ENCODE measurements around the gene TLCD3B.

TLCD3B gene

DNA sequence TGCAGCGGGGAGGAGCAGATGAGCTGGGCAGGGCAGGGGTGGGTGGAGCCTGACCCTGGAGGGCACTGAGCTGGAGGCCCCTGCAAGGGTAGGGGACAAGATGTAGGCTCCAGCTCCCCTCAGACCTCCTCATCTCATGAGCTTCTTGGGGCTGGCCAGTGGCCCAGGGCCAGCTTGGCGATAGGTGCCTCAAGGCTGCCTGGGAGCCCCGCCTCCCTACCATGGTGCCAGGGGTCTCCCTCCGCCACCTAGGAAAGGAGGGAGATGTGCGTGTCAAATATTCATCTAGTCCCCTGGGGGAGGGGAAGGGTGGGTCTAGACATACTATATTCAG lies 39.5 kb downstream of the TLCD3B start:
- TF ChIP-seq EP300 (IDR thresholded peaks at IDR 0.05; ENCODE audit: borderline replicate concordance) = no peak
- TF ChIP-seq TAF1 (IDR thresholded peaks at IDR 0.05; ENCODE audit: low read depth) = no peak
- TF ChIP-seq TCF12 (IDR thresholded peaks at IDR 0.05; ENCODE audit: low read depth) = no peak
- no peak for TF ChIP-seq FOXM1 (IDR thresholded peaks at IDR 0.05; ENCODE audit: borderline replicate concordance, low read depth)
- TF ChIP-seq, protein P1, sequence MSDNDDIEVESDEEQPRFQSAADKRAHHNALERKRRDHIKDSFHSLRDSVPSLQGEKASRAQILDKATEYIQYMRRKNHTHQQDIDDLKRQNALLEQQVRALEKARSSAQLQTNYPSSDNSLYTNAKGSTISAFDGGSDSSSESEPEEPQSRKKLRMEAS (IDR thresholded peaks at IDR 0.05) = no peak
- TF ChIP-seq, protein P2, sequence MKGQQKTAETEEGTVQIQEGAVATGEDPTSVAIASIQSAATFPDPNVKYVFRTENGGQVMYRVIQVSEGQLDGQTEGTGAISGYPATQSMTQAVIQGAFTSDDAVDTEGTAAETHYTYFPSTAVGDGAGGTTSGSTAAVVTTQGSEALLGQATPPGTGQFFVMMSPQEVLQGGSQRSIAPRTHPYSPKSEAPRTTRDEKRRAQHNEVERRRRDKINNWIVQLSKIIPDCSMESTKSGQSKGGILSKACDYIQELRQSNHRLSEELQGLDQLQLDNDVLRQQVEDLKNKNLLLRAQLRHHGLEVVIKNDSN (IDR thresholded peaks at IDR 0.05) = no peak
- no peak for TF ChIP-seq NFIC (IDR thresholded peaks at IDR 0.05)
- TF ChIP-seq CREB1 (IDR thresholded peaks at IDR 0.05; ENCODE audit: low read depth) = no peak
- TF ChIP-seq, protein P3, sequence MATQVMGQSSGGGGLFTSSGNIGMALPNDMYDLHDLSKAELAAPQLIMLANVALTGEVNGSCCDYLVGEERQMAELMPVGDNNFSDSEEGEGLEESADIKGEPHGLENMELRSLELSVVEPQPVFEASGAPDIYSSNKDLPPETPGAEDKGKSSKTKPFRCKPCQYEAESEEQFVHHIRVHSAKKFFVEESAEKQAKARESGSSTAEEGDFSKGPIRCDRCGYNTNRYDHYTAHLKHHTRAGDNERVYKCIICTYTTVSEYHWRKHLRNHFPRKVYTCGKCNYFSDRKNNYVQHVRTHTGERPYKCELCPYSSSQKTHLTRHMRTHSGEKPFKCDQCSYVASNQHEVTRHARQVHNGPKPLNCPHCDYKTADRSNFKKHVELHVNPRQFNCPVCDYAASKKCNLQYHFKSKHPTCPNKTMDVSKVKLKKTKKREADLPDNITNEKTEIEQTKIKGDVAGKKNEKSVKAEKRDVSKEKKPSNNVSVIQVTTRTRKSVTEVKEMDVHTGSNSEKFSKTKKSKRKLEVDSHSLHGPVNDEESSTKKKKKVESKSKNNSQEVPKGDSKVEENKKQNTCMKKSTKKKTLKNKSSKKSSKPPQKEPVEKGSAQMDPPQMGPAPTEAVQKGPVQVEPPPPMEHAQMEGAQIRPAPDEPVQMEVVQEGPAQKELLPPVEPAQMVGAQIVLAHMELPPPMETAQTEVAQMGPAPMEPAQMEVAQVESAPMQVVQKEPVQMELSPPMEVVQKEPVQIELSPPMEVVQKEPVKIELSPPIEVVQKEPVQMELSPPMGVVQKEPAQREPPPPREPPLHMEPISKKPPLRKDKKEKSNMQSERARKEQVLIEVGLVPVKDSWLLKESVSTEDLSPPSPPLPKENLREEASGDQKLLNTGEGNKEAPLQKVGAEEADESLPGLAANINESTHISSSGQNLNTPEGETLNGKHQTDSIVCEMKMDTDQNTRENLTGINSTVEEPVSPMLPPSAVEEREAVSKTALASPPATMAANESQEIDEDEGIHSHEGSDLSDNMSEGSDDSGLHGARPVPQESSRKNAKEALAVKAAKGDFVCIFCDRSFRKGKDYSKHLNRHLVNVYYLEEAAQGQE (IDR thresholded peaks at IDR 0.05; ENCODE audit: low read depth) = no peak
- no peak for TF ChIP-seq TEAD4 (IDR thresholded peaks at IDR 0.05)
- no peak for TF ChIP-seq EGR1 (IDR thresholded peaks at IDR 0.05)
- no peak for TF ChIP-seq YY1 (IDR thresholded peaks at IDR 0.05; ENCODE audit: low read depth)
- TF ChIP-seq RAD21 (IDR thresholded peaks at IDR 0.05; ENCODE audit: low read depth) = no peak

DNA sequence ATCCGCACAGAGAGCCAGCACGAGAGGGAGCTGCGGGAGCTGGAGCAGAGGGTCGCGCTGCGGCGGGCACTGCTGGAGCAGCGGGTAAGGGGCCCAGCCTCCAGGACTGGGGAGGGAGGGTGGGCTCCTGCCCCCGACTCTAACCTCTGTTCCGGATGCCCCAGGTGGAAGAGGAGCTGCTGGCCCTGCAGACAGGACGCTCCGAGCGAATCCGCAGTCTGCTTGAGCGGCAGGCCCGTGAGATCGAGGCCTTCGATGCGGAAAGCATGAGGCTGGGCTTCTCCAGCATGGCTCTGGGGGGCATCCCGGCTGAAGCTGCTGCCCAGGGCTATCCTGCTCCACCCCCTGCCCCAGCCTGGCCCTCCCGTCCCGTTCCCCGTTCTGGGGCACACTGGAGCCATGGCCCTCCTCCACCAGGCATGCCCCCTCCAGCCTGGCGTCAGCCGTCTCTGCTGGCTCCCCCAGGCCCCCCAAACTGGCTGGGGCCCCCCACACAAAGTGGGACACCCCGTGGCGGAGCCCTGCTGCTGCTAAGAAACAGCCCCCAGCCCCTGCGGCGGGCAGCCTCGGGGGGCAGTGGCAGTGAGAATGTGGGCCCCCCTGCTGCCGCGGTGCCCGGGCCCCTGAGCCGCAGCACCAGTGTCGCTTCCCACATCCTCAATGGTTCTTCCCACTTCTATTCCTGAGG lies 40.0 kb downstream of the TLCD3B start:
- TF ChIP-seq, protein P3 (IDR thresholded peaks at IDR 0.05; ENCODE audit: low read depth) = no peak
- TF ChIP-seq CEBPB (IDR thresholded peaks at IDR 0.05) (no peak), ZBTB7A (IDR thresholded peaks at IDR 0.05; ENCODE audit: low read depth) (no peak), TCF12 (IDR thresholded peaks at IDR 0.05; ENCODE audit: low read depth) (no peak), TAF1 (IDR thresholded peaks at IDR 0.05; ENCODE audit: low read depth) (no peak), EP300 (IDR thresholded peaks at IDR 0.05; ENCODE audit: borderline replicate concordance) (no peak), NFIC (IDR thresholded peaks at IDR 0.05) (no peak), RAD21 (IDR thresholded peaks at IDR 0.05; ENCODE audit: low read depth) (no peak), CREB1 (IDR thresholded peaks at IDR 0.05; ENCODE audit: low read depth) (no peak), EGR1 (IDR thresholded peaks at IDR 0.05) (no peak), TEAD4 (IDR thresholded peaks at IDR 0.05) (no peak), YY1 (IDR thresholded peaks at IDR 0.05; ENCODE audit: low read depth) (no peak), FOXM1 (IDR thresholded peaks at IDR 0.05; ENCODE audit: borderline replicate concordance, low read depth) (no peak)
- TF ChIP-seq, protein P2 (IDR thresholded peaks at IDR 0.05) = no peak
- TF ChIP-seq, protein P1 (IDR thresholded peaks at IDR 0.05) = no peak

DNA sequence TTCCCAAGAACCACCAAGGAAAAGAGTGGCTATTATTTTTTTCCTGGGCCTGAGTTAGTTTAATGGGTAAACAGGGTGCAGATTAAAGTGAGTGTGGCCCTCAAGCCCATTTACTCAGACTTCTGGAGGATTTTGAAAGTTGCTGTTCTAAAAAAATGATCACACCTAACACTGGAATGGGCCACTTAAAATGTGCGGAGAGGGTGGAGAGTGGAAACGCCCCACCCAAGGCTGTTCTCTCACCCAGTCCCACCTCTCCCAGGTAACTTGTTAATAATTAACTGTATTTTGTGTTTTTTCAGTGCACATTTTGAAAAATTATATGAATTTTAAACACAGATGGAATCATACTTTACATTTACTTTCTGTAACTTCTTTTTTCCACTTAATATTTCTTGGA lies 41.0 kb downstream of the TLCD3B start:
- no peak for TF ChIP-seq YY1 (IDR thresholded peaks at IDR 0.05; ENCODE audit: low read depth)
- TF ChIP-seq, protein P1 (IDR thresholded peaks at IDR 0.05) = no peak

DNA sequence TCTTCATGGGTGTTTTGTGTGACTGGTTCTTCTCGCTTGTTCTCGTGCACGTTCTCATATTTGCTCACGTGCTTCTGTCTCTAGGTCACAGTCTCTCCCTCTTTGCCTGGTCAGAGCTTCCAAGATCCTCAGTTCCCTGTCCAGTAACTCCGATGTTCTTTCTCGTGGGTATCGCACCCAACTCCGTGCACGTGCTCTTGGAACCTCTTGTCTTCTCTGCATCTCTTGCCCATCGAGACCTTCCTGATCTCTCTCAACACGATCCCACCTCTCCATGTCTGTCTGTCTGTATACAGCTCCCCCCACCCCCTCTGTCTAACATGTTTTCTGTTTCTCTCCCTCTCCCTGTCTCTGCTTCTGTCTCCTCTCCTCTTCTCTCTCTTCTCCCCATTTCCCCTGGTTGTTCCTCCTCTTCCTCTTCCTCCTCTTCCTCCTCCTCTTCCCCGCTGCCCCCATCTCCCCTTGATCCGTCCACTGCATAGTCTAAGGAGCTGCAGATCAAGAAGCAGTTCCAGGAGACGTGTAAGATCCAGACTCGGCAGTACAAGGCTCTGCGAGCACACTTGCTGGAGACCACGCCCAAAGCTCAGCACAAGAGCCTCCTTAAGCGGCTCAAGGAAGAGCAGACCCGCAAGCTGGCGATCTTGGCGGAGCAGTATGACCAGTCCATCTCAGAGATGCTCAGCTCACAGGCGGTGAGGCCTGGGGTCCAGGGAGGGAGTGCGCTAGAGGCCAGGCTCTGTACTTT lies 41.8 kb downstream of the TLCD3B start:
- TF ChIP-seq TAF1 (IDR thresholded peaks at IDR 0.05; ENCODE audit: low read depth) = no peak
- no peak for TF ChIP-seq YY1 (IDR thresholded peaks at IDR 0.05; ENCODE audit: low read depth)
- TF ChIP-seq ZBTB7A (IDR thresholded peaks at IDR 0.05; ENCODE audit: low read depth) = no peak
- TF ChIP-seq, protein P2 (IDR thresholded peaks at IDR 0.05) = no peak
- no peak for TF ChIP-seq CEBPB (IDR thresholded peaks at IDR 0.05)
- no peak for TF ChIP-seq RAD21 (IDR thresholded peaks at IDR 0.05; ENCODE audit: low read depth)
- no peak for TF ChIP-seq TEAD4 (IDR thresholded peaks at IDR 0.05)
- TF ChIP-seq EP300 (IDR thresholded peaks at IDR 0.05; ENCODE audit: borderline replicate concordance) = no peak
- TF ChIP-seq TCF12 (IDR thresholded peaks at IDR 0.05; ENCODE audit: low read depth) = no peak
- TF ChIP-seq, protein P3 (IDR thresholded peaks at IDR 0.05; ENCODE audit: low read depth) = no peak
- no peak for TF ChIP-seq FOXM1 (IDR thresholded peaks at IDR 0.05; ENCODE audit: borderline replicate concordance, low read depth)
- TF ChIP-seq EGR1 (IDR thresholded peaks at IDR 0.05) = no peak
- TF ChIP-seq NFIC (IDR thresholded peaks at IDR 0.05) = no peak
- TF ChIP-seq, protein P1 (IDR thresholded peaks at IDR 0.05) = no peak
- no peak for TF ChIP-seq CREB1 (IDR thresholded peaks at IDR 0.05; ENCODE audit: low read depth)
